ENCODE measurements around the gene KRT74. TPM values are rescaled to one million over a fixed set of nuclear protein-coding genes. Genes with fewer than 3 reads are reported as not detected.

KRT74 gene
- total and polyA plus RNA-seq, 7 donors: not detected

- WGBS, 3 donors: 67 to 69% (median 68%) methylated on average over 10 of the region's 10 CpGs
- no peaks in the 10 kb centered on the region for H3K4me1 ChIP-seq
- peaks cover 0 to 6% (median 0%) of the 10 kb centered on the region in 3 donors for H3K27me3 ChIP-seq (ENCODE audit: insufficient read depth in 3 of 3, low read length in 2 of 3)
- intact Hi-C loops (cut with DNase I): no loop called here
- no peak overlapping the region for H3K4me3 ChIP-seq
- H3K9me3 ChIP-seq: no peaks in the 10 kb centered on the region
- H3K27ac ChIP-seq: no peak overlapping the region
- no peak for DNase-seq
- no peak for ATAC-seq
- no peak for TF ChIP-seq CTCF (IDR thresholded peaks at IDR 0.05)
- H3K36me3 ChIP-seq (ENCODE audit: insufficient read depth in 1 of 2, low read depth in 1 of 2): no peaks in the 10 kb centered on the region
These were observed 39.8 kb downstream of the KRT74 start for GRCh38 chr12:52533686-52534470.

GRCh38 chr12:52532636-52533035 is 41.0 kb downstream of the KRT74 start:
- Histone ChIP-seq H3K27me3 (ENCODE audit: insufficient read depth in 3 of 3, low read length in 2 of 3) (peaks cover 0 to 6% (median 0%) of the 10 kb centered on the region in 3 donors), H3K36me3 (ENCODE audit: insufficient read depth in 1 of 2, low read depth in 1 of 2) (no peaks in the 10 kb centered on the region), H3K4me3 (no peak overlapping the region), H3K4me1 (no peaks in the 10 kb centered on the region), H3K9me3 (no peaks in the 10 kb centered on the region), H3K27ac (no peak overlapping the region)
- no peak for DNase-seq
- TF ChIP-seq CTCF (IDR thresholded peaks at IDR 0.05): no peak
- intact Hi-C loops (cut with DNase I): no loop called here
- ATAC-seq: no peak
- WGBS, 3 donors: 67 to 72% (median 72%) methylated on average over 4 of the region's 4 CpGs

- ATAC-seq (no peak), DNase-seq (no peak)
- Histone ChIP-seq H3K27ac (no peak overlapping the region), H3K4me1 (no peaks in the 10 kb centered on the region), H3K27me3 (ENCODE audit: insufficient read depth in 3 of 3, low read length in 2 of 3) (no peaks in the 10 kb centered on the region), H3K36me3 (ENCODE audit: insufficient read depth in 1 of 2, low read depth in 1 of 2) (no peaks in the 10 kb centered on the region), H3K9me3 (no peaks in the 10 kb centered on the region), H3K4me3 (no peak overlapping the region)
- no peak for TF ChIP-seq CTCF (IDR thresholded peaks at IDR 0.05)
- WGBS, 3 donors: 62 to 83% (median 80%) methylated on average over 17 to 18 of the region's 18 CpGs
- intact Hi-C loops (cut with DNase I): no loop called here
These were observed 41.9 kb downstream of the KRT74 start for GRCh38 chr12:52531566-52532300.

GRCh38 chr12:52530905-52531304 is 42.7 kb downstream of the KRT74 start:
- Histone ChIP-seq H3K27me3 (ENCODE audit: insufficient read depth in 3 of 3, low read length in 2 of 3) (no peaks in the 10 kb centered on the region), H3K4me1 (no peaks in the 10 kb centered on the region), H3K9me3 (no peaks in the 10 kb centered on the region), H3K36me3 (ENCODE audit: insufficient read depth in 1 of 2, low read depth in 1 of 2) (no peaks in the 10 kb centered on the region), H3K27ac (no peak overlapping the region), H3K4me3 (no peak overlapping the region)
- intact Hi-C loops (cut with DNase I): no loop called here
- no peak for DNase-seq
- TF ChIP-seq CTCF (IDR thresholded peaks at IDR 0.05): no peak
- 91 to 94% (median 92%) methylated on average over 2 of the region's 2 CpGs for whole genome bisulfite sequencing, 3 donors
- no peak for ATAC-seq
